CD14-positive monocyte (primary cell): ENCODE data around the gene PIEZO1. TPM values are rescaled to one million over a fixed set of nuclear protein-coding genes. Genes with fewer than 3 reads are reported as not detected.

Experiments used
- DNase-seq, 3 donors: peaks; one replicate each; pipeline ENCODE4 v3.0.0-alpha.2; 2011 to 2022
- H2AFZ ChIP-seq: 2 replicates; pipeline ENCODE4 v1.6.0; 2012; ENCODE audit warnings: mild to moderate bottlenecking, low read depth, low read length, inconsistent platforms; ENCODE audit not compliant: insufficient read depth, poor library complexity, severe bottlenecking
- H3K27ac ChIP-seq, 2 donors: 1 replicate in 1 of 2; 2 replicates in 1 of 2; pipeline ENCODE4 v1.5.1; 2012 to 2013; ENCODE audit warnings: low read length in 2 of 2, control low read depth in 1 of 2, inconsistent platforms in 1 of 2, low read depth in 1 of 2, mild to moderate bottlenecking in 1 of 2
- H3K27me3 ChIP-seq, 2 donors: one replicate each; pipeline versions ENCODE4 v1.6.0 to v1.6.1; 2011 to 2013; ENCODE audit warnings: low read length in 2 of 2; ENCODE audit not compliant: control insufficient read depth in 2 of 2, insufficient read depth in 2 of 2
- H3K36me3 ChIP-seq, 2 donors: replicated peaks in 1 of 2; 1 replicate in 1 of 2; 2 replicates in 1 of 2; pipeline versions ENCODE4 v1.5.1 to v1.6.1; 2012 to 2013; ENCODE audit warnings: low read length in 2 of 2, control low read depth in 1 of 2, inconsistent platforms in 1 of 2, mild to moderate bottlenecking in 1 of 2; ENCODE audit not compliant: insufficient read depth in 2 of 2, control insufficient read depth in 1 of 2
- H3K4me1 ChIP-seq, 2 donors: 1 replicate in 1 of 2; 2 replicates in 1 of 2; pipeline versions ENCODE4 v1.5.1 to v1.6.1; 2012 to 2013; ENCODE audit warnings: low read length in 2 of 2, control low read depth in 1 of 2, inconsistent platforms in 1 of 2, mild to moderate bottlenecking in 1 of 2, moderate library complexity in 1 of 2; ENCODE audit not compliant: insufficient read depth in 2 of 2, control insufficient read depth in 1 of 2
- H3K4me2 ChIP-seq: replicated peaks from 2 replicates; pipeline ENCODE3; 2012; ENCODE audit warnings: low read length, moderate library complexity, mild to moderate bottlenecking; ENCODE audit not compliant: poor library complexity, severe bottlenecking; ENCODE audit errors: extremely low read depth
- H3K4me3 ChIP-seq, 3 experiments: fragments of 200-600 bp in 1 of 3; sonication (generic) in 1 of 3; replicated peaks in 1 of 3; 1 replicate in 2 of 3; 2 replicates in 1 of 3; pipeline ENCODE4 v1.5.1; 2011 to 2013; ENCODE audit warnings: low read length in 3 of 3, mild to moderate bottlenecking in 3 of 3, control low read depth in 2 of 3, low read depth in 2 of 3, inconsistent platforms in 1 of 3, moderate library complexity in 1 of 3
- H3K79me2 ChIP-seq: 2 replicates; pipeline ENCODE4 v1.6.0; 2012; ENCODE audit warnings: mild to moderate bottlenecking, control low read depth, inconsistent platforms, low read length, moderate library complexity; ENCODE audit not compliant: insufficient read depth
- H3K9ac ChIP-seq: 2 replicates; pipeline ENCODE4 v1.6.0; 2017; ENCODE audit warnings: low read length, mild to moderate bottlenecking; ENCODE audit not compliant: insufficient read depth, poor library complexity, severe bottlenecking
- H3K9me3 ChIP-seq, 2 donors: replicated peaks in 1 of 2; 1 replicate in 1 of 2; 2 replicates in 1 of 2; pipeline versions ENCODE4 v1.5.1 to v1.6.1; 2012 to 2013; ENCODE audit warnings: low read length in 2 of 2, control low read depth in 1 of 2; ENCODE audit not compliant: control insufficient read depth in 1 of 2, insufficient read depth in 1 of 2
- H4K20me1 ChIP-seq: 2 replicates; pipeline ENCODE4 v1.6.0; 2012; ENCODE audit warnings: mild to moderate bottlenecking, low read length, control low read depth, moderate library complexity; ENCODE audit not compliant: insufficient read depth
- H3K27ac Mint-ChIP-seq, 7 donors: one replicate each; pipeline ENCODE4 v1.8.0; 2020; ENCODE audit warnings: mild to moderate bottlenecking in 7 of 7, mixed read lengths in 7 of 7, moderate library complexity in 6 of 7, inconsistent platforms in 2 of 7
- H3K27me3 Mint-ChIP-seq, 3 donors: one replicate each; pipeline ENCODE4 v1.8.0; 2021 to 2022; ENCODE audit warnings: low read depth in 3 of 3, mild to moderate bottlenecking in 3 of 3, mixed read lengths in 3 of 3, moderate library complexity in 3 of 3, inconsistent platforms in 1 of 3
- H3K36me3 Mint-ChIP-seq, 2 donors: one replicate each; pipeline ENCODE4 v1.8.0; 2020; ENCODE audit warnings: mixed read lengths in 2 of 2, inconsistent platforms in 1 of 2, mild to moderate bottlenecking in 1 of 2
- H3K4me1 Mint-ChIP-seq: one replicate; pipeline ENCODE4 v1.8.0; 2020; ENCODE audit warnings: mild to moderate bottlenecking, mixed read lengths
- H3K4me3 Mint-ChIP-seq, 2 donors: one replicate each; pipeline ENCODE4 v1.8.0; 2020; ENCODE audit warnings: mild to moderate bottlenecking in 2 of 2, mixed read lengths in 2 of 2, moderate library complexity in 1 of 2
- H3K9me3 Mint-ChIP-seq, 7 donors: one replicate each; pipeline ENCODE4 v1.8.0; 2020 to 2022; ENCODE audit warnings: mixed read lengths in 7 of 7, mild to moderate bottlenecking in 6 of 7, moderate library complexity in 6 of 7, inconsistent platforms in 2 of 7
- CTCF ChIP-seq: fragments of 200-600 bp; IDR thresholded peaks from one replicate; pipeline ENCODE4 v1.8.0; 2022; ENCODE audit warnings: antibody characterized with exemption, mild to moderate bottlenecking
- WGBS: methylation state at CpG from one replicate; pipeline ENCODE4 v1.1.5; 2013; ENCODE audit warnings: missing lambda C conversion rate; ENCODE audit not compliant: insufficient coverage; 5-methylcytosine and 5-hydroxymethylcytosine counted together
- intact Hi-C, 2 donors: fragments of 100-400 bp; cut with micrococcal nuclease; formaldehyde crosslinking; loops; one replicate each; pipeline versions ENCODE4 v1.15.0 to v1.15.1; 2023
- polyA plus RNA-seq, 3 donors: library from polyadenylated mRNA; depleted of rRNA in 1 of 3; unstranded in 2 of 3; stranded (reverse) in 1 of 3; fragments of 300-500 nt in 2 of 3; fragments of >200 nt in 1 of 3; fragmentation: Illumina TruSeq in 2 of 3; gene quantifications; 1 replicate in 2 of 3; 2 replicates in 1 of 3; pipeline ENCODE4 v1.2.3, GENCODE V29; 2012 to 2021

The PIEZO1 gene
- polyA plus RNA-seq, 3 donors, result 10.2 to 405 (median 15.0) TPM

GRCh38 chr16:88792668-88793250, 7.7 kb upstream of the PIEZO1 start:
- intact Hi-C loops, result no loop called here
- TF ChIP-seq CTCF, result no peak
- Histone ChIP-seq H3K4me3 (peak overlapping the region in 1 of 3 experiments; percentile 65), H4K20me1 (no peaks in the 10 kb centered on the region), H3K27ac (no peak overlapping the region), H2AFZ (peak overlapping the region; percentile 76), H3K9me3 (no peaks in the 10 kb centered on the region), H3K27me3 (no peaks in the 10 kb centered on the region), H3K4me1 (peaks cover 65 to 68% of the 10 kb centered on the region in 2 donors), H3K9ac (no peak overlapping the region), H3K36me3 (no peaks in the 10 kb centered on the region), H3K4me2 (peak overlapping the region; percentile 75), H3K79me2 (peaks cover 40% of the 10 kb centered on the region)
- DNase-seq, result peak in 2 of 3 donors; percentile 49 to 70
- Mint-ChIP-seq H3K4me1 (peaks cover 59% of the 10 kb centered on the region), H3K36me3 (no peaks in the 10 kb centered on the region), H3K4me3 (peak overlapping the region in 1 of 2 donors; percentile 67), H3K27ac (peak overlapping the region in 1 of 7 donors; percentile 10), H3K27me3 (peaks cover 0 to 10% (median 2%) of the 10 kb centered on the region in 3 donors), H3K9me3 (no peaks in the 10 kb centered on the region)
- WGBS, result 45% methylated on average over 7 of the region's 12 CpGs

- Histone ChIP-seq H3K9me3 (no peaks in the 10 kb centered on the region), H3K4me1 (peaks cover 65 to 68% of the 10 kb centered on the region in 2 donors), H3K27me3 (no peaks in the 10 kb centered on the region), H3K27ac (no peak overlapping the region), H4K20me1 (no peaks in the 10 kb centered on the region), H3K79me2 (peaks cover 40% of the 10 kb centered on the region), H2AFZ (no peak overlapping the region), H3K9ac (no peak overlapping the region), H3K4me3 (peak overlapping the region in 1 of 3 experiments; percentile 65), H3K36me3 (no peaks in the 10 kb centered on the region), H3K4me2 (no peak overlapping the region)
- 34% methylated on average over 10 of the region's 13 CpGs for WGBS
- no peaks in the 10 kb centered on the region for H3K9me3 Mint-ChIP-seq
- no peak for TF ChIP-seq CTCF
- DNase-seq, result peak in 2 of 3 donors; percentile 19 to 36
- H3K27ac Mint-ChIP-seq, result peak overlapping the region in 2 of 7 donors; percentile 35 to 66
- H3K4me3 Mint-ChIP-seq, result peak overlapping the region in 1 of 2 donors; percentile 67
- H3K36me3 Mint-ChIP-seq, result no peaks in the 10 kb centered on the region
- peaks cover 59% of the 10 kb centered on the region for H3K4me1 Mint-ChIP-seq
- peaks cover 0 to 10% (median 2%) of the 10 kb centered on the region in 3 donors for H3K27me3 Mint-ChIP-seq
- intact Hi-C loops, result no loop called here
Observed at GRCh38 chr16:88792078-88792550, 7.1 kb upstream of the PIEZO1 start.
